GM03348 (cell line): Measurements from ENCODE around the gene LURAP1L.

Experiments used
- DNase-seq: peaks from one replicate; pipeline ENCODE4 v3.0.0; 2012; ENCODE audit warnings: low spot score

LURAP1L gene, protein sequence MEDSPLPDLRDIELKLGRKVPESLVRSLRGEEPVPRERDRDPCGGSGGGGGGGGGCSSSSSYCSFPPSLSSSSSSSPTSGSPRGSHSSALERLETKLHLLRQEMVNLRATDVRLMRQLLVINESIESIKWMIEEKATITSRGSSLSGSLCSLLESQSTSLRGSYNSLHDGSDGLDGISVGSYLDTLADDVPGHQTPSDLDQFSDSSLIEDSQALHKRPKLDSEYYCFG

DNA sequence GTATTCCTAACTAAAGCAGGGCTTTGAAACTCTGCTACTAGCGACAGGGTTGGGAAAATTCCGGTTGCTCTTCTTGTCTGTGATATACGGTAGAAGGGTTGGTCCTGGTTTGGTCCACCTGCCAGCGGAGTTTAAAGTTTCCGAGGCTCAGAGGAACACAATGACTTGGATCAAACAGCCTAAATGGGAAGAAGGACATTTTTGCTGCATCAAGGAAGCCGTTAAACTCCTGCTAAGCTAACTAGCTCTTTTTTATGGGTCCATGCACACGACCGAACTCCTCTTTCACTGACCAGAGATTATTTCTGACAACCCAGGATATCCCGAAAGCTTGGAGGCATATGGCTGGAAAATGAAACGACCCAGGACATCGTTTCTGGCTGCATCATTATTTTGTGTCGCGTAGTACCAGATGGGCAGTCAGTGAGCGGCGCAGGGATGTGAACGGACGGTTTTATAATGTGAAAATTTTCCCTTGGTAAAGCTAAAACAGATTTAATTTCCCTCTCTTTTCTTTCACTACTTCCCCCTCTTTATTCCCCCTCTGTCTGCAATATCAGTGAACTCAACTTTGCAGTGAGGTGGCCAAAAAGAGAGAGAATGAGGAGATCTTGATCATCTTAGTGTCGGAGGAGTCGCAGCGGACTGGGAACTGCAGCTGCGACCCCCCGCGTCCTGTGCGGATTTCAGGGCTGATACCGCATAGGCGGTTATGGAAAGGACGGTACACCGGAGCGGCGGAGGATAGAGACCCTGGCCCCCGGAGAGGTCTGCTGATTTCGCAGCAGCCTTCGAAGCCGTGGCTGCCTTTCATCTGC, at the start of gene LURAP1L:
TSS of gene LURAP1L (plus strand) at position 160 of the 818 bp plus-strand sequence. CDS start 696 bp downstream, outside the sequence.
- peak; percentile 75 for DNase-seq

DNA sequence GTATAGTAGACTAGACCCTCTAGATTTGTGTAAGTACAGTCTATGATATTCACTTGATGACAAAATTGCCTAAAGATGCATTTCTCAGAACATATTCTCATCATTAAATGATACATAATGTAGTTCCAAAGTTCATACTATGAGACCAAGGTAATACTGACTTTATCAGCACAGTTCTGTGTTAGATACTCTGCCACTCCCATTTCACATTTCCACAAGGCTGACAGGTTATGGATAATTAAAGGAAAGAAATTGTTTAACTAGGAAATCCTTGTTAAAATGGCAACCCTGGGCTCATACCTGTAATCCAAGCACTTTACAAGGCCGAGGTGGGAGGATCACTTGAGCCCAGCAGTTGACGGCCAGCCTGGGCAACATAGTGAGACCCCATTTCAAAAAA, 48.0 kb upstream of the LURAP1L start:
- DNase-seq, result no peak

DNA sequence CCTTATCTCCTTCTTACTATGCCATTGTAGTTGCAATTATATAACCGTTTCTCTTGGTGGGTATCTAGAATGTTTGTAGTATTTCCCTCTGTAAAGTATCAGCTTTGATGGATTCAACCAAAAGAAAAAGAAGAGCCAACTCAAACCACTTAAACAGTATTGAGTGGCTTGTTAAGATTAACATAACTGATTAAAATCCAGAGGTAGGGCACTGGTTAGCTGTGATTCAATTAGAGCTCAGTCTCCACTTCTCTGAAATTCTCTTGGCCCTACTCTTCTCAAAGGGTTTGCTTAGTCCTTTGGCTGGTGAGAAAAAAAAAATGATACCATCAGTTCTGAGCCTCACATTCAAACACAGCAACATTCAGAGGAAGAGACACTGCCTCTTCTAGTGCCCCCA, 44.6 kb upstream of the LURAP1L start:
- no peak for DNase-seq

DNA sequence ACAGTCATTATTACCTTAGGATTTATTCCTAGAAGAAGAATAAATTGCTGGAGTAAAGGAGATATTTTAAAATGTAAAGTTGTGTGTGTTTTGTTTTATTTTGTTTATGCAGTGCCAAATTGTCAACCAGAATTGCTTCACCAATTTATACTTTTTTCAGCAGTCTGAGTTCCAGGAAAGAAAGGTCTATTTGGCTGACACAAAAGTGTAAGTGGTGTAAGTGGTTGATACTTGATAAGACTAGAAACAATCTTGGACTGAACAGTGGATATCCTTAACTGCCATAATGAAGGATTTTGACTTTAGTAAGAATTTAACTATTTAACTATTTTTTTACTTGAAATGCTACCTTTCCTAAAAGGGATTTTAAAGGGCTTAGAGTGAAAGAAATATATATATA, 43.9 kb upstream of the LURAP1L start:
- DNase-seq, result no peak

DNA sequence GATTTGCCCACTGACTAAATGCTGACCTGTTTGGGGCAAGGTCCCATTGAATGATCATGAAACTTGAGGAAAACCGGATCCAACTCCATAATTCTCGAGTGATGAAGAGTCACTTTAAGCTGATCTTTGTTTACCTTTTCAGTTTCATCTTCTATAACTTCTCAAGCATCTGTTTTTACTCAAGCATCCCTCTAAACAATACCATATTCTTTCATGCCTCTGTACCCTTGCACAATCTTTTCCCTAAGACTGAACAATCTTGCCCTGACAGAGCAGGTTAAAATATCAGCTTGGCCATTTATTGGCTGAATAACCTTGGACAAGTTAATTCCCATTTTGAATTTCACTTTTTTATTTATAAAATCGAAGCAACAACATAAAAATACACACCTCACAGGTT, 41.8 kb upstream of the LURAP1L start:
- no peak for DNase-seq

DNA sequence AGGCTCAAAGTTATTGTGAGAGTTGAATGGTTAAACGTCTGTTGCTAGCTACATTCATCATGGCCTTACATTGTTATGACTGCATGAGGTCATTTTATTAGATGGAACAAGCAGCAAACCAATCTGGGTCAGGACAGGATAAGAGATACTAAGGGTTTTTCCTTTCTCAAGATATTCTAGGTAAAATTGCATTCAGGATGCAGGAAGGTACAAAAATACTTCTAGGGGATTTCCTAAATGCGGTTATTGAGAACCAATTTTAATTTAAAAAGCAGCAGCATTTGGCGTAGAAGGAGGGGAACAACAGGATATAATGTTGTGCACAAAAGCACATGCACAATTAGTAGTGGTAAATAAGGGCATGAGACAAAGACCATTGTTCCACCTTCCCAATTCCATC, 39.2 kb upstream of the LURAP1L start:
- DNase-seq, result no peak

DNA sequence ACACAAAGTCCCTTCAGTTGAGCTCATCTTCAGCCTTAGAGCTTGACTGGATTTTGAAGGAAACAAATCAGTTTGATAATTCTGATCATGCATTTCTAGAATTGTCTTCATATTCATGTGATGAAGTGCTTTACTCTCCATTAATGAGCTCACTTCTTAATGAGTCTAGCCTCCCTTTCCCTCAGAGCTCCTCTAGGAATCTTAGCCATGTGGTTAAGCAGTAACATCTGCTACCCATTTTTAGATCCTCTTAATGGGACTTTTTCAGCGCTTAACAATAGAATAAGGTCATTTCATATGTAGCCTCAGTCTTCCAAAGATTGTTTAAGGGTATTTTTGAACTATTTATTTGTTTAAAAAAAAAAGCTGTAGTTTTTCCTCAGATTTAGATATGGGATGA, 36.9 kb upstream of the LURAP1L start:
- DNase-seq, result no peak

DNA sequence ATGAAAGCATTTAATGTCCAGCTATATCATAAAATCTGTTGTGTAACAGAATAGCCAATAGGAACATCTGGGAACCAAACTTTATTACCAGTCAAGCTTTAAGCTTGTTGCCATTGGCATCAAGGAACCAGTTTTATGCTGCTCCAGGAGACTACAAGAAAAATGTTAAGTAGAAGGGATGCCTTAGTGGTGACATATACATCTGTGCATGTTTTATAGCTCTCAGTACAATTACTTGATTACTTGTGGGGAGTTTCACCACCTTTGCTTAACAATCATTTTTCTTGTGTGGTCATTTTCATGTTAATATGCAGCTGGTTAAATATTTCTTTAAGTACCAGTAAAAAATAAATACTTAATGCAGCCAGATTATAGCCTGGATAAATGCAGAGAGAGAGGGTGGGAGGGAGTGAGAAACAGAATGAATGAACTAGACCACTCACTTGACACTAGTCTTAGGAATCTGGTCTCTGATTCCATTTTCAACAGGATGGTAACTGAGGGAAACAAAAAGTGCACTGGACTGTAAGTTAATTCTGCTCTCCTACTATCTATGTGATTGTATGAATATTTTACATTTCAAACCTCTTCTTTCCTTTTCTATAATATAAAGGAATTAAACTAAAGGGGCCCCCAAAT, 35.7 kb upstream of the LURAP1L start:
- no peak for DNase-seq

DNA sequence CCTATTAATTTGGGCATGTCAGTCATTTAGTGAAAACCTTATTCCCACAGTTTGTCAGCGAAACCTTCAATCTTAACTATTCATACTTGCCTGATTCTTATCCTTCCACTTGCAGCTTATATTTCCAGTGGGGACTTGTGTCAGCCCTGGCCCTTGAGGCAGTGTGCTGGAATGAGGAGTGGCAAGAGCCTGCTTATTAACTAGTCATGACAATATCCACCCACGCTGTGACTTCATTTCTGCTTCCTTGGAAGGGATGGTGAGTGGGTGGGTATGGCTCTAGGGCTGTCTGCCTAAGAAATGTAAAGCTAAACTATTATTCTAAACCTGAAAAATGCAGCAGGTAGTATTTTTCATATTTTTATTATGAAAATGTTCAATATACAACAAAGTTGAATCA, 34.0 kb upstream of the LURAP1L start:
- DNase-seq, result no peak

DNA sequence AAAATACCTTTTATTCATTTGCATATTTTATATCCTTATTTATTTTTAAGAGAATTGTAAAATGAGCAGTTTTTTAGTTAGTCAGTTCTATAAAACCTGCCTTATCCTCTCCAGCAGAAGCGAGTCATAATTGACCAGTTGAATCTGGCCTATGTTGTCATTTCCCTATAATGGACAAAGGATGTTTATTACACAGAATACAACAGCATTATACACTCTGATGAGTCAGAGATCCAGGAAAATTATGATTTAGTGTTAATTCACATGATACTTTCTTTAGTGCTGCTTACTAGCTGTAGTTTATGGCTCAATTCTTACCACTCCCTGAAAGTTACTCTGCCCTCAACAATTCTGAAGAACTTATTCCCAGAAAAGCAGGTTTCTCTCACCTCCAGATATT, 26.8 kb upstream of the LURAP1L start:
- peak; percentile 22 for DNase-seq

DNA sequence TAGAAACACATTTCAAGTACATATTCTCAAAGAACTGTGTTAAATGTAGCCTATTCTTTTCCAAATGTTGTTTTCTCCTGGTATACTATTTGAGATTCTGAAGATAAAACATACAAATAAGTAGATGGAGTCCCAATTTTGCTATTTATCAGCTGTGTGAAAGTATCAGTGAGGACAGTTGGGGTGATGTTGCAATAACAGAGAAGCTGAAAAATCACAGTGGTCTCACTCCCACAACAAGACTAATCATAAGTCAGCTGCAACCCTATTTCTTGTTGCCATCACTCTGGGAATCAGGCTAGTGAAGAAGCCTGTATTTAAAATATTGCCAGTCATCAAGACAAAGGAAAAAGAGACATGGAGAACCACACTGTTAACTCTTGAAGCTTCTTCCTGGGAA, 25.9 kb upstream of the LURAP1L start:
- no peak for DNase-seq

DNA sequence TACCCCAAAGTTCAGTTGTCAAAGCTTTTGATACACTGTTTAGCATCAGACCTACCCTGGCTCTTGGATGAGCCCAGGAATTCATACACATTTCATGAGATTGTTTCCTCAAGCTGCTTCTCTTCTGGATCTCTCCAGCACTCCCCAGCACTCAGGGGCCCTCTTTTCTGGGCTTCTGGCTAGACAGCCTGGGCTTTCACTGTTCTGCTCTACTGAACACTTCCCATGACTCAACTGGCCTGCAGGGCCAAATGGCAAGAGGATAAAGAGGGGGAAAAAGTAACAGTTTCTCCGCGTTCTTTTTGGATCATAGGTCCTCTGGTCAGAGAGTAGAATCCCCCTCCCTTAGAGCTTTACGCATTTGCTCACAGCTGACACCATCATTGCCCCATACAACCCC, 20.9 kb upstream of the LURAP1L start:
- DNase-seq, result no peak

DNA sequence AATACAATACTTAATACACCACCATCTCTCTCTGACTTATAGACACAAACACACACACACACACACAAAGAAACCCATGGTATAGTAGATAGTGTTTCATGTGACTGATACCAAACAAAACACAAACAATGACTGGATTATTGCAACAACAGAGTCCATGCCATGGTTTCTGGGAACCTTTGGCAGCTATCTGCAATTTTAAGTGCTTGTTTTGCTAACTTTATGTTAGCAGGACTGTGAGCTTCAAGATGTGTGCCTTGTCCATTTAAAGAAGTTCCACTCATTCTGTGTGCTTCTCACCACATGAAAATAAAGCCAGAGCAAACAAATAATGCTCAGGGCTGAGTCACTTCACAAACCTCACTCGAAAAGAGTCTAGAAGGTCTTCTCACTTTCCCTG, 15.1 kb upstream of the LURAP1L start:
- no peak for DNase-seq

DNA sequence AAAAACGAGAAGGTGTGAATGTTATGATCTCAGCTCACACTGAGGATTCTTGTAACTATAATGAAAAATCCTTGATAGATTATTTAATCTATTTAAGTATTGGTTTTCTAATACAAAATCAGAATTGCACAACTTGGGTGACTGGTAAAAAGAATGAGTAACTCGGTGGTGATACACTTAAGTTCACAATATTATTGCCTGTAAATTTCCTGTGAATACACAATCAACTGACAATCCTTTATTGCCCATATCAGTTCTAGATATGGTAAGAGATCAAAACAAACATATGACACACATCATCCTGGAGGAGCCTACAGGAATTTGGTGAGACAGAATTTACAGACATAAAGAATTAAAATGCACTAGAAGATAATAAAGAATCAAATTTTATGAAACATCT, 14.1 kb upstream of the LURAP1L start:
- no peak for DNase-seq

DNA sequence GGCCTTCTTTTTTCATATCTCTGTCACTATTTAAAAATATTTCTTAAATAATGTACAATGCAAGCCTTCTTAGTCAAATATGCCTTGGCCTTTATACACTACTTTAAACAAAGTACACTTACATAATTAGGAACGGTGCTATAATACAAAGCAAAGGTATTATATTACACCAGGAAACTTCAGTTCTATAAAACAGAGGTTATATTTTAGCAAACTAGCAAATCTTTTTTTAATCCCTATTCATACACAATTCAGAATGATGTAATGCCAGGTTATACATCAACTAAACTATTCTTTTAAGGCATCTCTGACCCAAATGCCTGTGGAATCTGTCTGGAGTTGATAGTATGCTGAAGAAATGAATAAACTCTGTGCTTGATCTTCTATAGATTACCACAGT, 10.7 kb upstream of the LURAP1L start:
- DNase-seq, result no peak

DNA sequence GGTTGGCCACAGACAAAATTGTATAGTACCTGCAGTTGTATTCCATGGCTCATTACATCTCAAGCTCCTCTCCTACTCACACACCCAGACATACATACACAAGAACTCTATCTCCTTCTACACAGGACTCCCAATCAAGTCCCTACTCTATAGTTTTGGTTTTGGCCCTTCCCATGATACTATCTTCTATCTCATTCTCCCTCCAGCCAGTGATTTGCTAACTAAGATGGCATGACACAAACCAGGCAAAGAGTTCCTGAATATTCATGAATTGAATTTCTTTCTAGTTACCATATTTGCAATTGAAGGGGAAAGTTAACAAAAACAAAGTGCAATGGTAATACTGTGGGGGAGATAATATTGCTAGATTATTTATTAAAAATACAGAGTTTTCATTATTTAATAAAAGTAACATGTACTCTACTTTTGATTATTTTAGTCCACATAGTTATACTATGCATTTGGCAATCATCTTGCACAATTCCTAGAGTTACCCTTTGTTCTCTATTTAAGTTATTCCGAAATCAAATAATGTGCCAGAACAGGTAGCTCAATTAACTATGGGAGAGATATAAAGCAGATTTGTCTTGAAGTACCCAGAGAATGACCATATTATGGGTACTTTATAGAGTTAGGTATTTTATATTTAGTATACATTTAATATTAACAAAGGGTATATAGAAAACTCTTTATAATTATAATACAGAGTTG, 9.6 kb upstream of the LURAP1L start:
- no peak for DNase-seq

DNA sequence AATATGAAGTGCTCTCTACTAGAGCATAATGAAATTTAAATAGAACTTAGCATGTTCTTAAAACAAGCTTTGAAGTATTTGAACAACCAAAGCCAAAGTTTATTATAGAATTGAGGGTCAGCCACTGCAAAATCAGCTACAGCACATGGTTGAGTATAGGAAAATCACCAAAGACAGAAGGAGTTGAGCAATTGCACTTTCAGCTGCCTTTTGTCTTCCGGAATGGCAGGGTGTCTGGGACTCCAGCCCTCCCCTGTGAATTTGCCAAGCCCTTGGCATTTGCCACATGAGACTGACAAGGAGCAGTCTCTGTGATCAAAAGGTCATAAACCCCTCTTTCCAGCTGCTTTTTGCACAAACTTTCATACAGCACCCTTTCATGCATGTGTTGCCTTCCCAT, 8.5 kb upstream of the LURAP1L start:
- no peak for DNase-seq

DNA sequence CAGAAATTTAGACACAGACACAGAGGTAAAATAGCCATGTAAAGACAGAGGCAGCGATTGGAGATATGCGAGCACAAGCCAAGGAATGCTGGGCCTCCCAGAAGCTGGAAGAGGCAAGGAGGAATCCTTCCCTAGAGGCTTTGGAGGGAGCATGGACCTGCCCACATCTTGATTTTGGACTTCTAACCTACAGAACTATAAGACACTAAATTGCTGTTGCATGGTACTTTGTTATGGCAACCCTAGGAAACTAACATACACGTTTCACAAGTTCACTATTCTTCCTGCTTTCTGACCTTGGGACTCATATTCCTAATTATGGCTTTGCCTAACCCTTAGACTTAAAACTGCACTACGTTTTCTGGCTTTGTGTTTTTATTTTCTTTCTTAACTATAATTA, 4.6 kb upstream of the LURAP1L start:
- DNase-seq, result no peak

DNA sequence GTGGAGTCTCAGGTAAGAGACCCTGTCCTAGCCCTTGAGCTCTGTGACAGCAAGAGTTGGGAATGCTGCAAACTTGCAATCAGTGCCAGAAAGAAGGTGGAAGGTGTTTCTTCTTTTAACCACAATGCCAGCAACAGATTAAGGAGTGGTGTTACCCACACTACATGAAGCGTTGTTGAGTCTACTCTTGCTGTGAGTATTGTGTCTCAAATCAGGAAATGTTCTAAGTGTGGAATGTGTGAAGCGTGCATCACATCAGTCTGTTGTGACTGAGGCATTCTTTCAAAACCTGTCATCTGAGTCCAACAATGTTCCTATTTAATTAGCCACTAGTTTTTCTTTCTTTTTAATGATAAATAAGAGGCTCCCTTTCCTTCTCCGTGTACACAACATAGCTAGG, 2.9 kb upstream of the LURAP1L start:
- peak; percentile 42 for DNase-seq

DNA sequence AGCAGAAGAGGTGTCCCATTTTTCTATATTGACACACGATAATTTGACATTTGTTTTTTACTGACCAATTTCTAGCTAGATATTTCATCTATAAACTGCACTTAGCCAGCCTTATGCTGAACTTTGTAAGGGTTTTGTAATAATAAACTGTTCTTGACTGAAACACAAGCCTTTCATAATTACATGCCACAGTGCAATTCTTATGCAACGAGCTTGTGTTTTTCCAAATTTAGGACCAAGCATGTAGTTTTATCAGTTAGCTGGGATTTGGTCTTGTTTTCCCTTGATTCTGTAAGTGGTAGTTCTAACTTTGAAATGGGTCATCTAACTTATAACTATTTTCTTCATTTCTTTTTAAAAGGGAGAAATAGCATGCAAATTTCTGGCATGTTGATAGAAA, 1.3 kb upstream of the LURAP1L start:
- DNase-seq, result no peak

DNA sequence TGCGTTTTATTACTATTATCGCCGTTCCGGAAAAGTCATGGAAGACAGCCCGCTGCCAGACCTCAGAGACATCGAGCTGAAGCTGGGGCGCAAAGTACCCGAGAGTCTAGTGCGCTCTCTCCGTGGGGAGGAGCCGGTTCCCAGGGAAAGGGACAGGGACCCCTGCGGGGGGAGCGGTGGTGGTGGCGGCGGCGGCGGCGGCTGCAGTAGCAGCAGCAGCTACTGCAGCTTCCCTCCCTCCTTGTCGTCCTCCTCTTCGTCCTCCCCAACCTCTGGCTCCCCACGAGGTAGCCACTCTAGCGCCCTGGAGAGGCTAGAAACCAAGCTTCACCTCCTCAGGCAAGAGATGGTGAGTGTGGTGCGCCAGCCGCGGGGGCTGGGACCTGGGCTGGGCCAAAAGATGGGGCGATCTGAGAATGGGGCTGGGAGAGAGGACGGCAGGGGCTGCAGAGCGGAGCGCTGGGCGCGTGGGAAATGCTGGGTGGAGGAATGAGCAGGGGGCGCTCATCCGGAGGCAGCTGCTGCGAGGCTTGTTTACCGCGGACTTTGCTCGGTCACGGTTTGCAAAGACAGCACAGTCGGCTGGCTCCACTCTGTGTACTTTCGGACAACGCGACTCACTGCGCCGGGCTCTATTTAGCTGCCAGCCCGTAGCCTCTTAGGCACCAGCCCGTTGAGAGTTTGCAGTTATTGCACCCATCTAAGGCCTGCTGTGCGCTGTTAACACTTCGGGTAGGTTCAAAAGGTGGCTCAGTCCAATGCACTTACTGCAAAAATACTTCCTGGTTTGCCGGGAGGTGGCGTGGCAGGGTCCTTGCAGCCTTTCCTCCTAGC, 1.1 kb downstream of the LURAP1L start:
- peak; percentile 91 for DNase-seq
